ENCODE data around the gene DEPDC1B.

DNA sequence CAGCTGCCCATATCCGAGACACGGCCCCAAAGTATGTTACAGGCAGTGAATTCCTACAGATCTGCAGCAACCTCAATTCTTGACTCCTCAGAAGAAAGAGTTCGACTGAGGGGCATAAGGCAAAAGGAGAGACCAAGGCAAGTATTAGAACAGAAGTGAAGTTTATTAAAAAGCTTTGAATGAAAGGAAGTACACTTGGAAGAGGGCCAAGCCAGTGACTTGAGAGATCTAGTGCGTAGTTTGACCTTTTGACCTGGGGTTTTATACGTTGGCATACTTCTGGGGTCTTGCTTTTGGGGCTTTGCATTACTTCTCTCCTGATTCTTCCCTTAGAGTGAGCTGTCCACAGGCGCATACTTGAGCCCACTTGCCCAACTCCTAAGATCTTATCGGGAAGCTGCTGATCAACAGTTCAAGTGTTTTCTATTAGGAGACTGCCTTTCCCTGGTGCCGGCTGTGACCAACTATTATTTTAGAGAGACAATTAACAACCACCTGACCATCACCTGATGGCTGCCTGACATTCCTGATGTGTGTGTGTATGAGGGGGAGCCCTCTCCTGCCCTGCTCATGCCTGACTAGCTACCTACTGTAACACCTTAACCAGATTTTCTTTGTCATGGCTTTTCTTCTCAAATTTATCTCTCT, 1.5 kb upstream of the DEPDC1B start:
- no peak for TF ChIP-seq POLR2A (IDR thresholded peaks at IDR 0.05)
- TF ChIP-seq, protein P1, sequence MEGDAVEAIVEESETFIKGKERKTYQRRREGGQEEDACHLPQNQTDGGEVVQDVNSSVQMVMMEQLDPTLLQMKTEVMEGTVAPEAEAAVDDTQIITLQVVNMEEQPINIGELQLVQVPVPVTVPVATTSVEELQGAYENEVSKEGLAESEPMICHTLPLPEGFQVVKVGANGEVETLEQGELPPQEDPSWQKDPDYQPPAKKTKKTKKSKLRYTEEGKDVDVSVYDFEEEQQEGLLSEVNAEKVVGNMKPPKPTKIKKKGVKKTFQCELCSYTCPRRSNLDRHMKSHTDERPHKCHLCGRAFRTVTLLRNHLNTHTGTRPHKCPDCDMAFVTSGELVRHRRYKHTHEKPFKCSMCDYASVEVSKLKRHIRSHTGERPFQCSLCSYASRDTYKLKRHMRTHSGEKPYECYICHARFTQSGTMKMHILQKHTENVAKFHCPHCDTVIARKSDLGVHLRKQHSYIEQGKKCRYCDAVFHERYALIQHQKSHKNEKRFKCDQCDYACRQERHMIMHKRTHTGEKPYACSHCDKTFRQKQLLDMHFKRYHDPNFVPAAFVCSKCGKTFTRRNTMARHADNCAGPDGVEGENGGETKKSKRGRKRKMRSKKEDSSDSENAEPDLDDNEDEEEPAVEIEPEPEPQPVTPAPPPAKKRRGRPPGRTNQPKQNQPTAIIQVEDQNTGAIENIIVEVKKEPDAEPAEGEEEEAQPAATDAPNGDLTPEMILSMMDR (IDR thresholded peaks at IDR 0.05): no peak
